ENCODE results near the gene ZNRF3.

DNA sequence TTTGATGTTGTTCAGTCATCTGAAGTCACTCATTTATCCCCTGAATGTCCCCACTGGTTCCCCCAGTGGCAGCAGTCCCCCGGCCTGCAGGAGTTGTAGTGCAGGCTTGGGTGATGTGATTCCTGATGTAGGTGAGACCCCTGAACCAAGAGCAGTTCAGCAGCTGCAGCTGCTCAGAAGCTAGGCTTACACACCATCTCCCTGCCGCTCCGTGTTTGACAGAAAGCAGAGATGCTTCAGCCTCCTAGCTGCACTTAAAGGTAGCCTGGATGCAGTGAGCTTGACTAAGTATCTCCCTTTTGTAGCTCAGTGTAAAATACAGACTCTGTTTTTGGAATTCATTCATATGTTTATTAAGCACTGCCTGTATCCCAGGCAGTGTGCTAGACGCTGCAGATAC, 130.9 kb downstream of the ZNRF3 start:
- no peak for TF ChIP-seq CTCF (IDR thresholded peaks at IDR 0.05)
- TF ChIP-seq POLR2AphosphoS5 (IDR thresholded peaks at IDR 0.05; ENCODE audit: insufficient read depth in 1 of 2, low read depth in 1 of 2) = no peak
- no peak for TF ChIP-seq POLR2A (IDR thresholded peaks at IDR 0.05)
